ENCODE measurements around the gene IMMP2L.

Gene IMMP2L

DNA sequence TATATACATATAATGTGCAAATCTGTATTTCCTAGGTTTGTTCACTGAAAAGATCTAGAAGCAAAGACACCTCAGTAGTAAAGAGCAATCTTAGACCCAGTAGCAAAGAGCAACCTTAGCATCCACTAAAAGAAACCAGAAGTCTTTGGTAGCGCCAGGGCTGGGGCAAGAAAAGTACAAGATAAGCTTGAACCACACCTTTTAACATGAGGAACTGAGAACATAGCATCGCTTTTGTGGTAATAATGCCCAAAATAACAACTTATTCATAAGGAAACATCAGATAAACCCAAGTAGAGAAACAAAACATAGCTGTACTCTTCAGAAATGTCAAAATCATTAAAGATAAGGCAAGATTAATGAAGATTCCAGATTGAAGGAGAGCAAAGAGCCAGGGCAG is 173.4 kb downstream of the IMMP2L start:
- no peak for DNase-seq

DNA sequence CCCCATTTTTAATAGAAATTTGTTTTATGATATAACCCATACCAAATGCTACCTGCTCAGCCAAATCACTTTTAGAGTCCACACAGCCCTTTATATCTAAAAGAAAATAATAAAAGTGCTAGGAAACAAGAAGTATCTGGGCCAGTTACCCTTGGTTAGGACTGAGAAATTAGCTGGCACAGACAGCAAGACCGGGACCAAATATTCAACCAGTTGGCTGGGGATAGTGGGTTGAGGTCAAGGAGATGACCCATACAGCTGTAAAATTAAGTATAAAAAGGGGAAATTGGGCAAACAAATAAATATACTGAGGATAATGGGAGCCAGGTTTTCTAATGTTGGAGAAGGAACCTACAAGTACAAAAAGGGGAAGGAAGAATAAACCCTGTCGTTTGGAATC is 174.3 kb downstream of the IMMP2L start:
- DNase-seq, result no peak

DNA sequence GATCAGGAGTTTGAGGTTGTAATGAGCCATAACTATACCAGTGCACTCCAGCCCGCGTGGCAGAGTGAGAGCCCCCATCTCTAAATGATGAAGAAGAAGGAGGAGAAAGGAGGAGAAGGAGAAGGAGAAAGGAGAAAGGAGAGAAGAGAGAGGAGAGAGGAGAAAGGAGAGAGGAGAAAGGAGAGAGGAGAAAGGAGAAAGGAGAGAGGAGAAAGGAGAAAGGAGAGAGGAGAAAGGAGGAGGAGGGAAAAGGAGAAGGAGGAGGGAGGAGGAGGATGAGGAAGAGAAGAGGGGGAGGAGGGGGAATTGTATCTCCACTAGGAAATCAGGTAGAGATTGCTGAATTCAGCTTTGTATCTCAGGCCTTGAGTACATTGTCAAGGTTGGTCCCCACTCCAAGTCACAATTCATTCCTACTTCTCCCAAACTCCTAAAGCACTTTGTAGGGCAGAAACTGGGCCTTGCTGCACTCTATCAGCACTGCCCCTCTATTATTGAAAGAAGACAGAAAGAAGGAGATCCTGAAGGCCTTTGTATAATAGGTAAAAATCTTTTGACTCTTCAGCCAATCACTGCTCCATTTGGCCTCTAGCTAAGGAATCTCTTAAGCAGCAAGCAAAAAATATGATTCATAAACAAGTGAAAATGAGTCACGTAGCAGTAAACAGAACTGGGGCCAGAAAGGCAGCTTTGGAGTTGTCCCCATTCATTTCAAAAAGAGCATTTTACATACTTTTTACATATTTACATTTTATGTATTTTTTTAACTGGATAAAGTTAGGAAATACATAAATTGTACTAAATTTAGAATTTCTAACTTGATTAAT is 178.0 kb downstream of the IMMP2L start:
- no peak for DNase-seq

- no peak for DNase-seq
Observed at GRCh38 chr7:111383133-111383532, 179.2 kb downstream of the IMMP2L start.

DNA sequence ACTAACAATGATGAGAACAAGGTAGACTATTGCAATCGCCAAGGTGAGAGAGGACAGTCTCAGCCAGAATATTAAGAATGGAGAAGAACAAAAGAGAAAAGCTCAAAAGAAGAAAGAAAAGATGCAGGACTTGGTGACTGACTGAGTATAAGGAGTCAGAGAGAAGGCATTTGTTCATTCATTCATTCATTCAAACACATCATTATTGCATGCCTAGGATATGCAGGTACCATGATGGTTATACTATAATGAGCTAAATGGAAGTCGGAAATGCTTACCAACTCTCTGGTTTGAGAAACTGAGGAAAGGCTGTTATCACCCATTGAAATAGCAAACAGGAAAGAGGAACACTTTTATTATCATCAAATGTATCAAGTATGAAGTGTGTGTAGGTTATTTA is 180.7 kb downstream of the IMMP2L start:
- no peak for DNase-seq

- no peak for DNase-seq
Observed at GRCh38 chr7:111380945-111381344, 181.3 kb downstream of the IMMP2L start.

GRCh38 chr7:111374027-111374426 is 188.3 kb downstream of the IMMP2L start:
- no peak for DNase-seq

DNA sequence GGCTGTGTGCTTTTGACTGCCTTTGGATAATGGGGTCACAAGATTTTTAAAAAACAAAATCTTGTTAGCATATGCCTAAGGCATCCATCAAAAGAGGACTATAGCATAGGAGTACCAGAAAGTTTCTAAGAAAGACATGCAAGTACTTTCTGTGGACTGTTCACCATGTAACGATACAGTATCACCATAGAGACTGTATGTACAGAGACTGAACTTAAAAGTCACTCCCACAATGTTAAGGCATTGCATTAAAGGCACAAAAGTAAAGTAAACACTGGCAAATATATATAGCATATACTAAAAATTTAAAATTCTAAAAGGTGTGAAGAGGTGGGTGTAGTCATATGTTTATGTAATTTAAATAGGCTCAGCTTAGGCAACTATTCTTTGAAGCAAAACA is 190.9 kb downstream of the IMMP2L start:
- DNase-seq, result no peak

DNA sequence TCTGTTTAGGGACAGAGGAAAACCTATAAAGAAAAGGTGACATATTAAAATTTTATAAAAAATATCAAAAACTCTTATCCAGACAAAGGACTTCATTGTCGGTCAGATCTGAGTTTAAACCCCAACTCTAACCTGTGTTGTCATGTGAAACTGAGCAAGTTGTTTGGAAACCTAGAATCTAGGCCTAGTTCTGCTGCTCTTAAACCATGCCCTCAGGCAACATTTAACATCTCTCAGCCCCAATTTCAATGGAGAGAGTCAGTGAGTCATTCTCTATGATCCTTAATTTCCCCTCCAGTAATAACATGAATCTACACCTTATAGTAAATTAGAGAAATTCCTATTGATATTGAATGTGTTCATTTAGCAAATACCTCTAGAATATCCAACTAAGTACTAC is 192.3 kb downstream of the IMMP2L start:
- no peak for DNase-seq

DNA sequence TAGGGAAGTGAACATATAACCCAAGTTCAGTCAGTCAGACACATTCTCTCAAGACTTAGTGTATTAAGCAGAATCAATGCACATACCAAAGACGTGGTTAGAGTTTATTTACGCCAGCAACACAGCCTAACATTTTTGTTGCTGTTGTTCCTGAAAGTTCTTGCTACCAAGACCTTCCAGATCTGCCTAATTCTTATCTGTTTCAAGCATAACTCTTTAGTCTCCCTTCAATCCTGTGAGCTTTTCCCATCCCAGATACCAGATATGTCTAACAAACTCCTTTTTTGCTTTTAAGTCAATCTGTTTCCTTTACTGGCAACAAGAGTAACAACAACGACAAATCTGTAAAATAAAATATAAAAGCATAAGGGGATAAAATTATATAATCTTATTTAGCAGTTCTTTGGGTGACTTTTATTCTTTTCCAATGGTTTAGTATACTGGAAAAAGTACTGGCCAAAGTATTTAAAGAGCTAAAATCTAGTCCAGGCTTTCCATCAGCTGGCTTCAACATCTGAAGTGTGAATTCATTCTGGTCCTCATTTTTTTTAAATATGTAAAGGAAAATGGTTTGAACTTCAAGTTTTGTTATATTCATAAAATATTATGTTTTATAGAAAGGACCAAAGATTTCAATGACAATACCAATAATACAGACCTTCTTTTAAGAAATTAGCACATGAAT is 193.8 kb downstream of the IMMP2L start:
- DNase-seq, result no peak

DNA sequence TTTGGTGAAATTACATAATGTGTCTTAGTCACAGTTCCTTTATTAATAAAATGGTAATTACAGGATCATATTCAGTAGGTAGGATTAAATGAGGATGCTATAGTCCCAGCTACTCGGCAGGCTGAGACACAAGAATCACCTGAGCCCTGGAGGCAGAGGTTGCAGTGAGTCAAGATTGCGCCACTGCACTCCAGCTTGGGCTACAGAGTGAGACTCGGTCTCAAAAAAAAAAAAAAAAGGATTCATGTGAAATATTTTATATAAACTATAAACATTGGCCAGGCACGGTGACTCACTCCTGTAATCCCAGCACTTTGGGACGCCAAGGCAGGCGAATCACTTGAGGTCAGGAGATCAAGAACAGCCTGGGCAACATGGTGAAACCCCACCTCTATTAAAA is 197.9 kb downstream of the IMMP2L start:
- no peak for DNase-seq

GRCh38 chr7:111363099-111363498 is 199.2 kb downstream of the IMMP2L start:
- no peak for DNase-seq

DNA sequence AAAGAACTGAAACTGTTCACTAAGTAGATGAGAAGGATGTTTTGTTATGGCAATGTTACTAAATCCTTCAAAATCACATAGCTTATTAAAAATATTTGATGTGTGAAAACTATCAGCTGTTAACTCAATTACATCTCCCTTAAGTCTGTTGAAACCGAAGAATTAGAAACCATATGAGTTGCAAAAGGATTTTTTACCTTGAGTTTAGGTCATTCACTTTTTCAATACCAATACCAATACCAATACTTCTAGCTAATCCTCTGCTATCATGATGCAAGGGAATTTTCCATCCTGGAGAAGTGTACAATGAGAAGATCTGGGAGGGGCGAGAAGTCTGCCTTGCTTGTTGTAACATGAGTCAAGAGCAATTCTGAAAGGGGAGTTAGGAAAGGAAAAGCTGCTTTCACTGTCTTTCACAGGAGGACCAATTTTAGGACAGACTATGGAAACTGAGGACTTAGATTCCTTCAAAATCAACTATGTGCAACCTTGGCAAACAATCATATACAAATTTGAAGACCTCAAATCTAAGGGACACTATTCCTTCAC is 199.7 kb downstream of the IMMP2L start:
- no peak for DNase-seq

DNA sequence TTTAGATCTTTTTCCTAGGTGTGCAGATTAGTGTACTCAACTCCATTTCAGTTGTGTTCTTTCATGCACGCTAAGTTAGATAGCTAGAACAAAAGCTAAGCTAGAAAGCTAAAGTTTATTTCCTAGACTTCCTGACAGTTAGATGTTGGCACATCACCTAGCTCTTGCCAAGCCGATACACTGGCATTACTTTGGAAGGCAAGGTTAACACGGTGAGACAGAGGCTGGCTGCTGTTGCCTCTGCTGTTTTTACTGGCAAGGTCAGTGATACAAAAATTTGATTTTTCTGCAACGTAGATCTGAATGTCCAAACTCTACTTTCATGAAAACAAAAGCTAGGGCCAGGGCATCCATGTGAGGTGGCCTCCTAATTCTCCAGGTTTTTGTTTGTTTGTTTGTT is 203.4 kb downstream of the IMMP2L start:
- no peak for DNase-seq

DNA sequence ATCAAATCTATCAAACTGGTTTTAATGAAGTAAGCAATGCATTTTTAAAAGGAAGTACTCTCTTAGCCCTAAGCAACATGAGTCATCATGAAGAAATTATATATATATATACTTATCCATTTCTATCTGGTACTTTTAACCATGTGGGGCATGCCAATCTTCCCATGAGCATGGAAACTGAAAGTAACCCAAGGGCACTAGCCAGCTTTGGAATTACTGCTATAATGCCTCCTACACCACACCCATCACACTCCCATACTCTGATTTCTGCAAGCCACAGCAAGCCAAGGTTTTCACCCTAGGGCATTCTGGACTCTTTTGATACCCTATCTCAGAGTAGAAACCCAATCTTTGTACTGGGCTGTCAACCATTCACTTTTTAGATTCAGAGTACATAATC is 204.6 kb downstream of the IMMP2L start:
- DNase-seq, result no peak

DNA sequence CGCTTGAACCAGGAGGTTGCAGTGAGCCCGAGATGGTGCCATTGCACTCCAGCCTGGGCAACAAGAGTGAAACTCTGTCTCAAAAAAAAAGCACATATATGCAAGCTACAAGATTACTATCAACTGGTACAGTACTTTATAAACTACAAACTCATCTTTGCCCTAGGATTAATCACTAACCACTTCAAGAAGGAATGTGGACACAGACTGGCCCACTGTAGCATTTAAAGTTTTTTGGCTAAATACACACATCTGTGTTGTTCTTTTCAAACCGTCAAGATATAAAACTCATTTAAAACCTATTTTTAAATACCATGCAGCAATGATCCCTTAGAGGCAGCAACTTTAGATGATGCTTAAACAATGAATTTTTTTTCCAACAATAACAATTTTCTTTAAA is 205.4 kb downstream of the IMMP2L start:
- DNase-seq, result no peak

GRCh38 chr7:111352319-111352718 is 210.0 kb downstream of the IMMP2L start:
- DNase-seq, result no peak

- DNase-seq, result no peak
Observed at GRCh38 chr7:111346219-111346618, 216.1 kb downstream of the IMMP2L start.

- DNase-seq, result no peak
Observed at GRCh38 chr7:111343017-111343416, 219.3 kb downstream of the IMMP2L start.

DNA sequence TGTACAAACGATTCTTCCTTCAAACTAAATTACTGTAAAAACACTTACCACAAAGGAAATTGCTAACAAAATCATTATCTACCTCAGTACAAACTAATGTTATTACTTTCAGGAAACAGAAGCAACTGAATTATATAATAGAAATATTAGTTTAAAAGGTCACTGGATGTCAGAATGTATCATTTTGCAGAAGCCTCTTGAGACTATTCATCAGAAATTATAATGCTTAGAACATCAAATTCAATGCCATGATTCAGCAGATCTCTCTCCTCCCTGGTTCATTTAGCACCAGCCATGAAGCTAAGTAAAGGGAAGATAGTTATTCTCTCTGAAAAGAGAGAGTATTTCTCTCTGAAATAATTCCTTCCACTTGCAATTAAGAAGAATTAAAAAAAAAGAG is 223.3 kb downstream of the IMMP2L start:
- DNase-seq, result no peak

GRCh38 chr7:111333010-111333409 is 229.3 kb downstream of the IMMP2L start:
- DNase-seq, result no peak

GRCh38 chr7:111330235-111330523 is 232.1 kb downstream of the IMMP2L start:
- no peak for DNase-seq

DNA sequence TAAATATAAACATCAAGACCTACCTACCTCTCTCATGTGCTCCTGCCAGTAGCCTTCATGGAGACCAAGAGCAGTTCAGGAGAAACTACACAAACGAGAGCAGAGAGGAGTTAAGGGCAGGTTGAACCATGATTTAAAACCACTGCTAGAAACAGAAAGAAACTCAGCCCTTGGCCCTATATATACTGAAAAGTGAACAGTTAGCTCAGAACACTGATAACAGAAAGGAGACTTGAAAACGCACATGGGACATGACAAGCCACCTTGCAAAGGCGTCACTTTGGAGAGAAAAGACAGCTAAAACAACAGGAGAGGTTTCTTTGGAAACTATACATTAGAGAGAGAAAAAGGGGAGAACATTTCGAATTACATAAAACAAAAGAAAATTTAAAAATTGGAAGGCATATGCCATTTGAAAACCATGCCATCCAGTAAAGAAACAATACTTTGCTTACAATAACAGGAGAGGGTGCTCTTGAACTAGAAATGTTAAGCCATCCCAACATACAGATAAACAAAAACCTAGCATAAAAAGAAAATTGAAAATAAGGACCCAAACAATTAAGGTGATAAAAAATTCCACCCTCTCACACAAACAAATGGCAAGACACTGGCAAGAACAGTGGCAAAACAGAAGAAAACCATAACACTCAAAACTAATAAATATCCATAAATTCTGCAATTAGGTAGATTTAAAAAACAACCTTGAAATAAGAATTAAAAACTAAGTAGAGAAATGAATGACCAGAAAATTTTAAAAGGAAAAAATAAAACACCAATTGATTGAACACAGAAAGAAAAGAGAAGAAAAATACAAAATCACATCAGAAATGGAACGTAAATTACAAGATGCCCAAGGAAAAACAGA is 232.7 kb downstream of the IMMP2L start:
- no peak for DNase-seq

DNA sequence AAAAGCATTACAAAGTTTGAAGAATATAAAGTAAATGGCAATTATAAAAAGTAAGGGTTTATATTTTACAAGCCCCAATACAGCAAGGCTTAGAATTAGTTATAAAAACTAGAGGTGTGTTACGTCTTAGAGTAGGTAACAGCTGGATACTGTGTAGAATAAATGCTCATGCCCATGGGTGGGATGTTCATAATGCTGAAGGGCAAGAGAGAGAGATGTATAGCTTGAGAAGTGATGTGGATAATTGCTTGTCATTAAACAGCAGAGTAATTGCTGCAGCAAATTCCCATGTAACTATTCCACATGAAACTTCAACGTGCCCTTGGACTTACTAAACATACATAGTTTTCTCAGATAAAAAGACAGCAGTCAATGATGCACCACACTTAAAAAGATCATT is 233.8 kb downstream of the IMMP2L start:
- DNase-seq, result no peak

Measured in NCI-H1694 treated with DMSO at 0.1 percent for 48 hours (cell line).